ENCODE results near the gene COQ10A. TPM values are rescaled to one million over a fixed set of nuclear protein-coding genes. Genes with fewer than 3 reads are reported as not detected.

Gene COQ10A
- polyA plus RNA-seq, 3 donors: 1.7 to 13.5 (median 2.0) TPM

DNA sequence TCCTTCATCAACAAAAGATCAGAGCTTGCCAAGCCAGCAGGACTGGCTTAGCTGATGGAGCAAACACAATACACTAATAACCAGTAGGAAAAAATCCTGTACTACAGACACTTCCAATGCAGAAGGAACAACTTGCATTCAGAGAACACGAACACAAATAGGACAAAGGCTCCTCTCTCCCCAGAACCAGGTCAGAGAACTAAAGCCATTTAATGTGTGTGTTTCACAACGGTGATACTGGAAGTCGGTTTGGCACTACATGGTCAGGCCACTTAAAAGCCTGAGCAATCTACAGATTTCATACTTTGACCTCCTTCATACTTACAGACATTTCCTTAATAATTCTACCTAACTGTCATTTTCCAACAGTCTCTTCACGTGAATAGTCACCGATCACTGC, 27.1 kb downstream of the COQ10A start:
- TF ChIP-seq CTCF (IDR thresholded peaks at IDR 0.05): no peak
- no peak overlapping the region for H3K4me3 Mint-ChIP-seq
- peaks cover 27 to 60% of the 10 kb centered on the region in 2 donors for H3K36me3 Mint-ChIP-seq
- Histone ChIP-seq H2AFZ (ENCODE audit: insufficient read depth, low read depth, low read length, poor library complexity, severe bottlenecking) (no peak overlapping the region), H3K27me3 (ENCODE audit: control insufficient read depth in 2 of 2, insufficient read depth in 2 of 2, low read length in 2 of 2) (no peaks in the 10 kb centered on the region), H4K20me1 (ENCODE audit: insufficient read depth, low read length) (peaks cover 93% of the 10 kb centered on the region), H3K27ac (ENCODE audit: low read depth in 1 of 2, low read length in 2 of 2) (peak overlapping the region in 1 of 2 donors; percentile 41), H3K4me2 (replicated peaks; ENCODE audit: extremely low read depth, low read length, poor library complexity, severe bottlenecking) (no peak overlapping the region), H3K9me3 (replicated peaks in 1 of 2; ENCODE audit: control insufficient read depth in 1 of 2, insufficient read depth in 1 of 2, low read length in 2 of 2) (no peaks in the 10 kb centered on the region), H3K4me3 (replicated peaks in 1 of 3; ENCODE audit: low read depth in 2 of 3, low read length in 3 of 3) (no peak overlapping the region), H3K9ac (ENCODE audit: insufficient read depth, low read length, poor library complexity, severe bottlenecking) (no peak overlapping the region), H3K36me3 (replicated peaks in 1 of 2; ENCODE audit: control insufficient read depth in 1 of 2, insufficient read depth in 2 of 2, low read length in 2 of 2) (peaks cover 25 to 47% of the 10 kb centered on the region in 2 donors), H3K79me2 (ENCODE audit: insufficient read depth, low read length) (peaks cover 99% of the 10 kb centered on the region), H3K4me1 (ENCODE audit: control insufficient read depth in 1 of 2, insufficient read depth in 2 of 2, low read length in 2 of 2) (peaks cover 24 to 29% of the 10 kb centered on the region in 2 donors)
- peaks cover 0 to 5% (median 0%) of the 10 kb centered on the region in 3 donors for H3K27me3 Mint-ChIP-seq (ENCODE audit: low read depth in 3 of 3)
- no peak for DNase-seq
- no peaks in the 10 kb centered on the region for H3K9me3 Mint-ChIP-seq
- 91% methylated on average over 4 of the region's 5 CpGs for WGBS (ENCODE audit: insufficient coverage)
- peak overlapping the region in 3 of 7 donors; percentile 17 to 57 (median 46) for H3K27ac Mint-ChIP-seq
- intact Hi-C loops (cut with micrococcal nuclease): no loop called here
- H3K4me1 Mint-ChIP-seq: peaks cover 29% of the 10 kb centered on the region

GRCh38 chr12:56296295-56296694, 29.6 kb downstream of the COQ10A start:
- H3K4me2 ChIP-seq (replicated peaks; ENCODE audit: extremely low read depth, low read length, poor library complexity, severe bottlenecking): peak overlapping the region; percentile 13
- H3K9me3 ChIP-seq (replicated peaks in 1 of 2; ENCODE audit: control insufficient read depth in 1 of 2, insufficient read depth in 1 of 2, low read length in 2 of 2): no peaks in the 10 kb centered on the region
- peak overlapping the region; percentile 3 to 95 for H3K27ac ChIP-seq (ENCODE audit: low read depth in 1 of 2, low read length in 2 of 2)
- Mint-ChIP-seq H3K27me3 (ENCODE audit: low read depth in 3 of 3) (peaks cover 0 to 2% (median 0%) of the 10 kb centered on the region in 3 donors), H3K4me1 (peaks cover 46% of the 10 kb centered on the region), H3K27ac (peak overlapping the region in 5 of 7 donors; percentile 31 to 73 (median 63)), H3K36me3 (peaks cover 14 to 43% of the 10 kb centered on the region in 2 donors), H3K4me3 (no peak overlapping the region), H3K9me3 (no peaks in the 10 kb centered on the region)
- WGBS (ENCODE audit: insufficient coverage): 0% methylated on average over 1 of the region's 5 CpGs
- peaks cover 84% of the 10 kb centered on the region for H4K20me1 ChIP-seq (ENCODE audit: insufficient read depth, low read length)
- H3K4me1 ChIP-seq (ENCODE audit: control insufficient read depth in 1 of 2, insufficient read depth in 2 of 2, low read length in 2 of 2): peaks cover 41 to 48% of the 10 kb centered on the region in 2 donors
- H3K79me2 ChIP-seq (ENCODE audit: insufficient read depth, low read length): peaks cover 93% of the 10 kb centered on the region
- intact Hi-C loops (cut with micrococcal nuclease): no loop called here
- H3K36me3 ChIP-seq (replicated peaks in 1 of 2; ENCODE audit: control insufficient read depth in 1 of 2, insufficient read depth in 2 of 2, low read length in 2 of 2): peaks cover 10 to 31% of the 10 kb centered on the region in 2 donors
- no peak overlapping the region for H3K4me3 ChIP-seq (replicated peaks in 1 of 3; ENCODE audit: low read depth in 2 of 3, low read length in 3 of 3)
- TF ChIP-seq CTCF (IDR thresholded peaks at IDR 0.05): no peak
- H3K27me3 ChIP-seq (ENCODE audit: control insufficient read depth in 2 of 2, insufficient read depth in 2 of 2, low read length in 2 of 2): no peaks in the 10 kb centered on the region
- DNase-seq: no peak
- peak overlapping the region; percentile 23 for H3K9ac ChIP-seq (ENCODE audit: insufficient read depth, low read length, poor library complexity, severe bottlenecking)
- H2AFZ ChIP-seq (ENCODE audit: insufficient read depth, low read depth, low read length, poor library complexity, severe bottlenecking): no peak overlapping the region
